ENCODE measurements around the gene IL4I1. TPM values are rescaled to one million over a fixed set of nuclear protein-coding genes. Genes with fewer than 3 reads are reported as not detected.

Gene IL4I1
- total and polyA plus RNA-seq, 12 donors = 0.18 to 3.2 (median 1.2) TPM

- Histone ChIP-seq H3K9me3 (replicated peaks in 1 of 3) (no peaks in the 10 kb centered on the region), H3K4me3 (no peak overlapping the region), H3K36me3 (replicated peaks in 1 of 2) (peaks cover 0 to 45% of the 10 kb centered on the region in 2 donors), H3K27me3 (no peaks in the 10 kb centered on the region), H3K4me1 (replicated peaks in 1 of 2) (peaks cover 4 to 9% of the 10 kb centered on the region in 2 donors), H3K27ac (no peak overlapping the region)
- TF ChIP-seq POLR2A (IDR thresholded peaks at IDR 0.05) = no peak
- TF ChIP-seq, protein P1, sequence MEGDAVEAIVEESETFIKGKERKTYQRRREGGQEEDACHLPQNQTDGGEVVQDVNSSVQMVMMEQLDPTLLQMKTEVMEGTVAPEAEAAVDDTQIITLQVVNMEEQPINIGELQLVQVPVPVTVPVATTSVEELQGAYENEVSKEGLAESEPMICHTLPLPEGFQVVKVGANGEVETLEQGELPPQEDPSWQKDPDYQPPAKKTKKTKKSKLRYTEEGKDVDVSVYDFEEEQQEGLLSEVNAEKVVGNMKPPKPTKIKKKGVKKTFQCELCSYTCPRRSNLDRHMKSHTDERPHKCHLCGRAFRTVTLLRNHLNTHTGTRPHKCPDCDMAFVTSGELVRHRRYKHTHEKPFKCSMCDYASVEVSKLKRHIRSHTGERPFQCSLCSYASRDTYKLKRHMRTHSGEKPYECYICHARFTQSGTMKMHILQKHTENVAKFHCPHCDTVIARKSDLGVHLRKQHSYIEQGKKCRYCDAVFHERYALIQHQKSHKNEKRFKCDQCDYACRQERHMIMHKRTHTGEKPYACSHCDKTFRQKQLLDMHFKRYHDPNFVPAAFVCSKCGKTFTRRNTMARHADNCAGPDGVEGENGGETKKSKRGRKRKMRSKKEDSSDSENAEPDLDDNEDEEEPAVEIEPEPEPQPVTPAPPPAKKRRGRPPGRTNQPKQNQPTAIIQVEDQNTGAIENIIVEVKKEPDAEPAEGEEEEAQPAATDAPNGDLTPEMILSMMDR (IDR thresholded peaks at IDR 0.05) = no peak
- intact Hi-C loops (cut with DNase I) = no loop called here
- 66 to 82% (median 77%) methylated on average over 13 to 23 of the region's 23 CpGs for WGBS, 4 donors
- DNase-seq = peak in 2 of 7 donors; percentile 8 to 21
Measured at GRCh38 chr19:49887037-49887664, 9.5 kb downstream of the IL4I1 start.

GRCh38 chr19:49884760-49885159, 11.9 kb downstream of the IL4I1 start:
- Histone ChIP-seq H3K27ac (no peak overlapping the region), H3K4me3 (no peak overlapping the region), H3K9me3 (replicated peaks in 1 of 3) (no peaks in the 10 kb centered on the region), H3K36me3 (replicated peaks in 1 of 2) (peaks cover 0 to 68% of the 10 kb centered on the region in 2 donors), H3K4me1 (replicated peaks in 1 of 2) (peaks cover 0 to under 1% of the 10 kb centered on the region in 2 donors), H3K27me3 (no peaks in the 10 kb centered on the region)
- 91 to 96% (median 95%) methylated on average over 2 to 3 of the region's 3 CpGs for WGBS, 4 donors
- TF ChIP-seq, protein P1 (IDR thresholded peaks at IDR 0.05) = no peak
- no peak for TF ChIP-seq POLR2A (IDR thresholded peaks at IDR 0.05)
- DNase-seq = no peak
- intact Hi-C loops (cut with DNase I) = no loop called here

DNA sequence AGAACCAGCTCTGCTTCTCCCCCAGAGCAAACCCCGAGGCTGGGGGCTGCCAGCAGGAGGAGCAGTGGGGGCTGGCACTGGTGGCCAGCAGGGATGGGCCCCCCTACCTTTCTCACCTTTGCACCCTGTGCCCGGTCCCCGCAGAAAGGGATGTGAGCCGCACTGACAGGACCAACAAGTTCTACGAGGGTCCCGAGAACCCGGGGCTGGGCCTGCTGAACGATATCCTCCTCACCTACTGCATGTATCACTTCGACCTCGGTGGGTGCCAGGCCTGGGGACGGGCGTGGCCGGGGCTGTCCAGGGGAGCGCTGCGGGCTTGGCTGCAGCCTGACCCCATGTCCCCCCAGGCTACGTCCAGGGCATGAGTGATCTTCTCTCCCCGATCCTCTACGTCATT, 12.6 kb downstream of the IL4I1 start:
- Histone ChIP-seq H3K27ac (no peak overlapping the region), H3K4me1 (replicated peaks in 1 of 2) (no peaks in the 10 kb centered on the region), H3K27me3 (no peaks in the 10 kb centered on the region), H3K36me3 (replicated peaks in 1 of 2) (peaks cover 0 to 75% of the 10 kb centered on the region in 2 donors), H3K9me3 (replicated peaks in 1 of 3) (no peaks in the 10 kb centered on the region), H3K4me3 (no peak overlapping the region)
- intact Hi-C loops (cut with DNase I) = no loop called here
- peak in 2 of 7 donors; percentile 8 to 53 for DNase-seq
- 92 to 100% (median 95%) methylated on average over 2 to 18 of the region's 18 CpGs for WGBS, 4 donors
- TF ChIP-seq POLR2A (IDR thresholded peaks at IDR 0.05) = no peak
- TF ChIP-seq, protein P1 (IDR thresholded peaks at IDR 0.05) = no peak

DNA sequence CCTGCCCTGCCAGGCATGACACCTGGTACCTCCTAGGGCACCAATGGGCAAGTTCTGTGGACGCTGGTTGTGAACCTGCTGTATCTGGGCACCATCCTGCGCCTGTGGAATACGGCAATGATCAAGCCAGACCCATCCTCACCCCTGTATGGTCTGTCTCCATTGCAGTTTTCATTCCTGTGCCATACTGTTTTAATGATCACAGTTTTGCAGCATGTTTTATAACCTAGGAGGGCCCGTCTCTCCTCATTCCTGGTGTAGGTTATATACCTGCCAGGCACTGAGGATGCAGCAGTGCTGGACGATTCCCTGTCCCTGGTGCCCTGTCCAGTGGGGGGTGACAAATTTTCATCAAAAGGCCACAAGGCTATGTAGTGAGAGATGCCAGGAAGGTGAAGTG, 13.6 kb downstream of the IL4I1 start:
- H3K27me3 ChIP-seq = no peaks in the 10 kb centered on the region
- peaks cover 0 to 78% of the 10 kb centered on the region in 2 donors for H3K36me3 ChIP-seq (replicated peaks in 1 of 2)
- no peaks in the 10 kb centered on the region for H3K9me3 ChIP-seq (replicated peaks in 1 of 3)
- intact Hi-C loops (cut with DNase I) = no loop called here
- WGBS, 4 donors = 96 to 100% (median 97%) methylated on average over 4 to 5 of the region's 5 CpGs
- no peak overlapping the region for H3K4me3 ChIP-seq
- no peak for DNase-seq
- no peak overlapping the region for H3K27ac ChIP-seq
- H3K4me1 ChIP-seq (replicated peaks in 1 of 2) = peaks cover 6 to 9% of the 10 kb centered on the region in 2 donors
- no peak for TF ChIP-seq POLR2A (IDR thresholded peaks at IDR 0.05)
- TF ChIP-seq, protein P1 (IDR thresholded peaks at IDR 0.05) = no peak

Data from adrenal gland (tissue), 12 donors.